Uterus (tissue), 4 donors: ENCODE results near the gene FCHSD2. TPM values are rescaled to one million over a fixed set of nuclear protein-coding genes. Genes with fewer than 3 reads are reported as not detected.

Experiments
- DNase-seq, 2 donors: peaks; one replicate each; pipeline ENCODE4 v3.0.0-alpha.2; 2019 to 2020
- H3K27ac ChIP-seq, 2 donors: fragments of 200-600 bp; sonication (generic); 1 replicate in 1 of 2; 2 replicates in 1 of 2; pipeline ENCODE4 v1.5.1; 2016 to 2018
- H3K27me3 ChIP-seq, 2 donors: fragments of 200-600 bp; sonication (generic); one replicate each; pipeline ENCODE4 v1.5.1; 2018 to 2019; ENCODE audit warnings: control low read depth in 1 of 2
- H3K36me3 ChIP-seq, 2 donors: fragments of 200-600 bp; sonication (generic); one replicate each; pipeline ENCODE4 v1.5.1; 2019; ENCODE audit warnings: control low read depth in 1 of 2
- H3K4me1 ChIP-seq, 2 donors: fragments of 200-600 bp; sonication (generic); one replicate each; pipeline ENCODE4 v1.5.1; 2018 to 2019; ENCODE audit warnings: control low read depth in 1 of 2
- H3K4me3 ChIP-seq, 2 donors: fragments of 200-600 bp; sonication (generic); 1 replicate in 1 of 2; 2 replicates in 1 of 2; pipeline ENCODE4 v1.5.1; 2018 to 2019; ENCODE audit warnings: mild to moderate bottlenecking in 1 of 2
- H3K9me3 ChIP-seq, 2 donors: fragments of 200-600 bp; sonication (generic); one replicate each; pipeline ENCODE4 v1.5.1; 2019; ENCODE audit warnings: control low read depth in 1 of 2
- CTCF ChIP-seq, 4 experiments: fragments of 200-600 bp in 2 of 4; fragments of 450-650 bp in 2 of 4; sonication (generic) in 2 of 4; IDR thresholded peaks; one replicate each; pipeline ENCODE4 v1.5.1; 2016 to 2019; ENCODE audit warnings: antibody characterized with exemption in 4 of 4, mild to moderate bottlenecking in 2 of 4, moderate library complexity in 1 of 4
- POLR2A ChIP-seq, 2 donors: fragments of 450-650 bp; IDR thresholded peaks; one replicate each; pipeline ENCODE4 v1.6.1; 2016; ENCODE audit warnings: antibody characterized with exemption in 2 of 2, mild to moderate bottlenecking in 1 of 2, moderate library complexity in 1 of 2
- intact Hi-C: fragments of 100-400 bp; cut with DNase I; formaldehyde crosslinking; loops from one replicate; pipeline ENCODE4 v1.15.1; 2023; ENCODE audit warnings: low total_unique reads
- total RNA-seq, 4 donors: library from RNA; depleted of rRNA in 3 of 4; stranded (reverse); fragments of >200 nt in 3 of 4; gene quantifications; one replicate each; pipeline versions ENCODE4 v1.1.0 to v1.2.4, GENCODE V29; 2014 to 2023
- donor health status: DM: yes; HTN: yes; CAD: no.

The FCHSD2 gene
- total RNA-seq, 4 donors from 2014 or later, result 13.6 to 73.9 (median 27.7) TPM

GRCh38 chr11:72833811-72834493 is 308.2 kb downstream of the FCHSD2 start:
- no peaks in the 10 kb centered on the region for H3K36me3 ChIP-seq
- H3K27me3 ChIP-seq, result no peaks in the 10 kb centered on the region
- H3K9me3 ChIP-seq, result no peaks in the 10 kb centered on the region
- H3K4me3 ChIP-seq, result no peak overlapping the region
- no peak for TF ChIP-seq CTCF (IDR thresholded peaks at IDR 0.05)
- TF ChIP-seq POLR2A (IDR thresholded peaks at IDR 0.05), result no peak
- peak in 1 of 2 donors; percentile 66 for DNase-seq
- H3K4me1 ChIP-seq, result peaks cover 0 to 11% of the 10 kb centered on the region in 2 donors
- H3K27ac ChIP-seq, result peak overlapping the region; percentile 76
- intact Hi-C loops, result loop anchor here (5.0 kb wide), 1 partner anchor 343 kb away; no protein-coding TSS in a partner anchor

GRCh38 chr11:72833083-72833733 is 308.9 kb downstream of the FCHSD2 start:
- no peak for DNase-seq
- peak overlapping the region; percentile 76 for H3K27ac ChIP-seq
- intact Hi-C loops, result loop anchor here (5.0 kb wide), 1 partner anchor 344 kb away; no protein-coding TSS in a partner anchor
- H3K4me3 ChIP-seq, result no peak overlapping the region
- H3K4me1 ChIP-seq, result peaks cover 0 to 11% of the 10 kb centered on the region in 2 donors
- no peaks in the 10 kb centered on the region for H3K9me3 ChIP-seq
- H3K36me3 ChIP-seq, result no peaks in the 10 kb centered on the region
- TF ChIP-seq CTCF (IDR thresholded peaks at IDR 0.05) (no peak), POLR2A (IDR thresholded peaks at IDR 0.05) (no peak)
- no peaks in the 10 kb centered on the region for H3K27me3 ChIP-seq

- H3K4me1 ChIP-seq, result peaks cover 0 to 11% of the 10 kb centered on the region in 2 donors
- TF ChIP-seq POLR2A (IDR thresholded peaks at IDR 0.05) (no peak), CTCF (IDR thresholded peaks at IDR 0.05) (no peak)
Measured at GRCh38 chr11:72832301-72833082, 309.6 kb downstream of the FCHSD2 start.

GRCh38 chr11:72831521-72832300 is 310.4 kb downstream of the FCHSD2 start:
- Histone ChIP-seq H3K9me3 (no peaks in the 10 kb centered on the region), H3K27ac (peak overlapping the region; percentile 76), H3K4me1 (peaks cover 0 to 11% of the 10 kb centered on the region in 2 donors), H3K36me3 (no peaks in the 10 kb centered on the region), H3K27me3 (no peaks in the 10 kb centered on the region), H3K4me3 (no peak overlapping the region)
- DNase-seq, result peak; percentile 85 to 86
- TF ChIP-seq POLR2A (IDR thresholded peaks at IDR 0.05), result peak in 1 of 2 donors; percentile 20
- TF ChIP-seq CTCF (IDR thresholded peaks at IDR 0.05), result peak; percentile 93 to 98 (median 96)
- intact Hi-C loops, result loop anchor here (5.0 kb wide), 1 partner anchor 346 kb away; no protein-coding TSS in a partner anchor

More at GRCh38 chr11:72832301-72833082, 309.6 kb downstream of the FCHSD2 start:
- Histone ChIP-seq H3K36me3 (no peaks in the 10 kb centered on the region), H3K4me3 (no peak overlapping the region), H3K27me3 (no peaks in the 10 kb centered on the region), H3K27ac (peak overlapping the region; percentile 76), H3K9me3 (no peaks in the 10 kb centered on the region)
- DNase-seq, result peak in 1 of 2 donors; percentile 19
- intact Hi-C loops, result loop anchor here (5.0 kb wide), 1 partner anchor 345 kb away; no protein-coding TSS in a partner anchor
